Tibial artery (tissue), 4 donors: ENCODE measurements around the gene MEN1.

Source experiments
- DNase-seq, 2 donors: peaks; one replicate each; pipeline ENCODE4 v3.0.0-alpha.2; 2019
- H3K27ac ChIP-seq, 2 donors: fragments of 200-600 bp; sonication (generic) in 1 of 2; 1 replicate in 1 of 2; 2 replicates in 1 of 2; pipeline ENCODE4 v1.5.1; 2018 to 2019; ENCODE audit warnings: mild to moderate bottlenecking in 1 of 2
- H3K27me3 ChIP-seq, 2 donors: fragments of 200-600 bp; sonication (generic) in 1 of 2; one replicate each; pipeline versions ENCODE4 v1.5.1 to v1.6.0; 2016 to 2019
- H3K36me3 ChIP-seq, 3 donors: fragments of 200-600 bp; sonication (generic) in 2 of 3; one replicate each; pipeline ENCODE4 v1.5.1; 2016 to 2019; ENCODE audit warnings: mild to moderate bottlenecking in 2 of 3
- H3K4me1 ChIP-seq, 4 donors: fragments of 200-600 bp; sonication (generic) in 2 of 4; 1 replicate in 3 of 4; 2 replicates in 1 of 4; pipeline ENCODE4 v1.5.1; 2016 to 2019
- H3K4me3 ChIP-seq, 2 donors: fragments of 200-600 bp; sonication (generic) in 1 of 2; 1 replicate in 1 of 2; 2 replicates in 1 of 2; pipeline ENCODE4 v1.5.1; 2018 to 2019; ENCODE audit warnings: mild to moderate bottlenecking in 2 of 2
- H3K9me3 ChIP-seq, 3 donors: fragments of 200-600 bp; sonication (generic) in 1 of 3; one replicate each; pipeline ENCODE4 v1.5.1; 2016 to 2019
- intact Hi-C: fragments of 100-400 bp; cut with DNase I; formaldehyde crosslinking; loops from one replicate; pipeline ENCODE4 v1.15.0; 2023; ENCODE audit warnings: low total_unique reads
- TF ChIP-seq, protein P1 (sequence below), 2 experiments: fragments of 200-600 bp in 1 of 2; fragments of 450-650 bp in 1 of 2; IDR thresholded peaks; one replicate each; pipeline ENCODE4 v1.5.1; 2017 to 2019; ENCODE audit warnings: antibody characterized with exemption in 2 of 2, mild to moderate bottlenecking in 1 of 2, moderate library complexity in 1 of 2

MEN1 gene

DNA sequence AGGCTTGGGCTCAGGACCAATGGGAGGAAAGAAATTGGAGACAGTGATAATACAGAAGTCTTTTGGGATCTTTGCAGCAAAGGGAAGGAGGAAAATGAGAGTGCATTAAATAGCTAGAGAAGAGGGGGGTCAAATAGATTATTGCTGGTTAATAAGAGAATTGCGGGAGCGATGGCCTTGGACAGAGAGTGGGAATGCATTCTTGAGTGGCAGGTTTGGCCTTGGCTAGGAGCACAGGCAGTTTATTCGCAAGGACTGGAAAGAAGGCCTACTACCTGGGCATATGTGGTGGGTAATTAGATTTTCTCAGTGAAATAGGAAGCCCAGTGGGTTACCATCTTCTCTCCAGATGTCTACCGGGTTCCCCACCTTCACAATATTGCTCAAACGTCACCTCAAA lies 3.5 kb upstream of the MEN1 start:
- H3K4me3 ChIP-seq: no peak overlapping the region
- no peaks in the 10 kb centered on the region for H3K36me3 ChIP-seq
- H3K9me3 ChIP-seq: no peaks in the 10 kb centered on the region
- H3K27ac ChIP-seq: no peak overlapping the region
- intact Hi-C loops: no loop called here
- peaks cover 0 to 14% (median 9%) of the 10 kb centered on the region in 4 donors for H3K4me1 ChIP-seq
- TF ChIP-seq, protein P1, sequence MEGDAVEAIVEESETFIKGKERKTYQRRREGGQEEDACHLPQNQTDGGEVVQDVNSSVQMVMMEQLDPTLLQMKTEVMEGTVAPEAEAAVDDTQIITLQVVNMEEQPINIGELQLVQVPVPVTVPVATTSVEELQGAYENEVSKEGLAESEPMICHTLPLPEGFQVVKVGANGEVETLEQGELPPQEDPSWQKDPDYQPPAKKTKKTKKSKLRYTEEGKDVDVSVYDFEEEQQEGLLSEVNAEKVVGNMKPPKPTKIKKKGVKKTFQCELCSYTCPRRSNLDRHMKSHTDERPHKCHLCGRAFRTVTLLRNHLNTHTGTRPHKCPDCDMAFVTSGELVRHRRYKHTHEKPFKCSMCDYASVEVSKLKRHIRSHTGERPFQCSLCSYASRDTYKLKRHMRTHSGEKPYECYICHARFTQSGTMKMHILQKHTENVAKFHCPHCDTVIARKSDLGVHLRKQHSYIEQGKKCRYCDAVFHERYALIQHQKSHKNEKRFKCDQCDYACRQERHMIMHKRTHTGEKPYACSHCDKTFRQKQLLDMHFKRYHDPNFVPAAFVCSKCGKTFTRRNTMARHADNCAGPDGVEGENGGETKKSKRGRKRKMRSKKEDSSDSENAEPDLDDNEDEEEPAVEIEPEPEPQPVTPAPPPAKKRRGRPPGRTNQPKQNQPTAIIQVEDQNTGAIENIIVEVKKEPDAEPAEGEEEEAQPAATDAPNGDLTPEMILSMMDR (IDR thresholded peaks at IDR 0.05): no peak
- no peak for DNase-seq
- H3K27me3 ChIP-seq: no peaks in the 10 kb centered on the region

DNA sequence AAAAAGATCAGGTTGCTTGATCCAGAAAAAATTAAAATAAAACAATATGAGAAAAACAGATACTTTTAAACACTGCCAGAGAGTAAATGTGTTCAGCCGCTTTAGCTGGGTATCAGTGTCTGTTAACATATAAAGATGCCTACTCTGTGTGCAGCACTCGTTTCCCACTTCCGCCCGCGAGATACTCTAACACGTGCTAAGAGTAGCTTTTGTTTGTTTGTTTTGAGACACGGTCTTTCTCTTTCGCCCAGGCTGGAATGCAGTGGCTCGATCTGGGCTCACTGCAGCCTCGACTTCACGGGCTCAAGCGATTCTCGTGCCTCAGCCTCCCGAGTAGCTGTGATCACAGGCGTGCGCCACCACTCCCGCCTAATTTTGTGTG lies 531 bp upstream of the MEN1 start:
- peak in 1 of 2 donors; percentile 29 for DNase-seq
- Histone ChIP-seq H3K4me3 (peak overlapping the region; percentile 86 to 96), H3K27me3 (no peaks in the 10 kb centered on the region), H3K4me1 (peaks cover 0 to 17% (median 9%) of the 10 kb centered on the region in 4 donors), H3K27ac (peak overlapping the region; percentile 70 to 86), H3K36me3 (peaks cover 0 to 21% (median 7%) of the 10 kb centered on the region in 3 donors), H3K9me3 (no peaks in the 10 kb centered on the region)
- TF ChIP-seq, protein P1 (IDR thresholded peaks at IDR 0.05): no peak
- intact Hi-C loops: no loop called here

DNA sequence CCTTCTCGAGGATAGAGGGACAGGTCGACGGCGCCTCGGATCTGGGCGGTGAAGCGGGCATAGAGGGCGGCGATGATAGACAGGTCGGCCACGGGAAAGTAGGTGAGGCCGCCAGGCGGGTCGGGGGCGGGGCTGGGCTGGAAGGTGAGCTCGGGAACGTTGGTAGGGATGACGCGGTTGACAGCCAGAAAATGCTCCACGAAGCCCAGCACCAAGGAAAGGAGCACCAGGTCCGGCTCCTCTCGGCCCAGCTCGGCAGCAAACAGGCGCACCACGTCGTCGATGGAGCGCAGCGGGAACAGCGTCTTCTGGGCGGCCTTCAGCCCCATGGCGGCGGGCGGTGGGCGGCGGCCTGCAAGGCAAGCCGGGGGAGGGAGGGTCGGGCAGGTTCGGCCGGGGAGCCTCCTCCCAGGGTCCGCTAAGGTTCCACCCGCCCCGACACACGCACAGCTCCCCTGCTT lies 540 bp downstream of the MEN1 start:
- intact Hi-C loops: no loop called here
- TF ChIP-seq, protein P1 (IDR thresholded peaks at IDR 0.05): no peak
- peaks cover 0 to 17% (median 10%) of the 10 kb centered on the region in 4 donors for H3K4me1 ChIP-seq
- H3K4me3 ChIP-seq: peak overlapping the region; percentile 86 to 96
- H3K27me3 ChIP-seq: no peaks in the 10 kb centered on the region
- no peak for DNase-seq
- H3K27ac ChIP-seq: peak overlapping the region; percentile 70 to 86
- H3K36me3 ChIP-seq: peaks cover 0 to 32% (median 13%) of the 10 kb centered on the region in 3 donors
- H3K9me3 ChIP-seq: no peaks in the 10 kb centered on the region

DNA sequence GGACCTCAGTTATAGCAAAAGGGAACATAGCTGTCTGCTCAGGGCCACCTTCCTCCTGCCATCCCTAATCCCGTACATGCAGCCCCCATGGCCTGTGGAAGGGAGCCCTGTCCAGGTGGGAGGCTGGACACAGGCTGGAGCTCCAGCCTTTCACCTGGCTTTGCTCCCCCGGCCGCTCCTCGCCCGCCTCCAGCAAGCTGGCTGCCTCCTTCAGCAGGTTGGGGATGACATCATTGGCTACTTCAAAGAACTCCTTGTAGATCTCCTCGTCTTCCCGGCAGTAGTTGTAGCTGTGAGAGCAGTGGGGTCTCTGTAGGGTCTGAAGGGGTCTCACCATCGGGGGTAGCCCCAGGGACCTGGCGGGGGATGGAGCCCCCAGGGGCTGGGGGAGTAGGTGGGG lies 4.9 kb downstream of the MEN1 start:
- H3K4me3 ChIP-seq: no peak overlapping the region
- intact Hi-C loops: no loop called here
- TF ChIP-seq, protein P1 (IDR thresholded peaks at IDR 0.05): no peak
- H3K27ac ChIP-seq: no peak overlapping the region
- H3K36me3 ChIP-seq: peaks cover 0 to 42% (median 13%) of the 10 kb centered on the region in 3 donors
- no peaks in the 10 kb centered on the region for H3K9me3 ChIP-seq
- no peak for DNase-seq
- peaks cover 0 to 43% (median 29%) of the 10 kb centered on the region in 4 donors for H3K4me1 ChIP-seq
- no peaks in the 10 kb centered on the region for H3K27me3 ChIP-seq

DNA sequence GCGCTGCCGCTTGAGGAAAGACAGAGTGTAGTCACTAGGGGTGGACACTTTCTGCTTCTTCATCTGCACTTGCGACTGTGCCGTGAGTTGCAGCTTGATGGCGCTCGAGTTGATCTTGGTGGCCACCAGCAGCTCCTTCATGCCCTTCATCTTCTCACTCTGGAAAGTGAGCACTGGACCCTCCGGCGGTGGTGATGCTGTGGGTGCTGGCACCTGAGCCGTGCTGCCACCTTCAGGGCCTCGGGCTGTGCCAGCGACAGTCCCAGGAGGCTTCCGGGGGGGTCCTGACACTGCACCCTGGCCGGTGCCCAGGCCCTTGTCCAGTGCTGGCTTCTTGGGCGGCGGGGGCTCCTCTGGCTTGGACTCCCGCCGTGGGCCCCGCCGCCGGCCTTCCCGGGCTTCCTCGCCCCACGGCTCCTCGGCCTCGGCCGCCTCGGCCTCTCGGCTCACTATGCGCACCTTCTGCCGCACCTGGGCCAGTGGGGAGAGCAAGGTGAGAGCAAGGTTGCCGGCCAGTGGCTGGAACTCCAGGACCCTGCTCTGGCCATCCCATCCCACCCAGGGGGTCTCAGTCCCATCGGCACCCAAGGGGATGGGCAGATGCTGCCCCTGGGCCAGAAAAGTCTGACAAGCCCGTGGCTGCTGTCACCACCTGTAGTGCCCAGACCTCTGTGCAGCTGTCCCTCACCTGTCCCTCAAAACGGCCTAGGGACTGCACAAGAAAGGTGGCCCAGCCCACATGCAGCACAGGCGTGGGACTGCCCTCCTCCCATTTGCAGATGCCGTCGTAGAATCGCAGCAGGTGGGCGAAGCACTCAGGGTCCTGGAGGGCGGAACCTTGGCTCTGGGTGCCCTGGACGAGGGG lies 5.8 kb downstream of the MEN1 start:
- no peaks in the 10 kb centered on the region for H3K9me3 ChIP-seq
- no peak for DNase-seq
- peak overlapping the region; percentile 89 to 90 for H3K27ac ChIP-seq
- H3K4me3 ChIP-seq: peak overlapping the region; percentile 63 to 75
- H3K4me1 ChIP-seq: peaks cover 0 to 37% (median 24%) of the 10 kb centered on the region in 4 donors
- no peaks in the 10 kb centered on the region for H3K27me3 ChIP-seq
- TF ChIP-seq, protein P1 (IDR thresholded peaks at IDR 0.05): no peak
- intact Hi-C loops: no loop called here
- H3K36me3 ChIP-seq: peaks cover 0 to 51% (median 17%) of the 10 kb centered on the region in 3 donors
